ENCODE results near the gene FGF9.

DNA sequence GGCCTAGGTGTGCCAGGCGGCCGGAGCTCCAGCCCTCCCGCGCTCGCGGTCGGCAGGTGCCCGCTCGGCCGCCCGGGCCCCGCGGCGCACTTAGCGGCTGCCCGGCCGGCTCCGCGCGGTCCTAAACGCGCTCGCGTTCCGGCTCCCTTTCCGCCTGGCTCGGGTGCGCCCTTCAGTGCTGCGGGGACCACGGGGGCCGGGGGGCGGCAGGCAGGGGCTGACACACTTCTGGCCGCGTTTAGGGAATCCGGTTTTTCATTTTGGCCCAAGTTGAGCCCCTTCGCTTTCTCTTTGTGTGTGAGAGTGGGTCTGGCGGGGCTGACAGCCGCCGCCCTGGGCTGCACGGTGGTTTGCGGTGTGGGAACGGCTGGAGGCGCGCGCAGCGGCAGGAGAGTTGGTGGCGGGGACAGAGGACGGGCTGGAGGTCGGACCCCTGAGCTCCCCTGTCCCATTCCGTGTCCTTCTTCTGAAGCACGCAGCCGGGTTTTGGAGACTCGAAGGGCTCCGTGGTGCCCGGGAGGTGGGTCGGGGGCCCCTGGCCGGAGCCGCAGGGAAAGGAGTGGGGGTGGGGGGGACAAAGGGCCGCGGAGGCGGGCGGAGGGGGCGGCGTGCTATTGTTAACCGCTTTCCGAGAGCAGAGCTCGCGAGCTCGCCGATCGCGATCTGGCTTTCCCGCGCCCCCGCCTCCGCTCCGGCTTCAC, 3.1 kb downstream of the FGF9 start:
- TF ChIP-seq POLR2A (IDR thresholded peaks at IDR 0.05; ENCODE audit: low read depth, low read length) (no peak), SPI1 (IDR thresholded peaks at IDR 0.05; ENCODE audit: low read depth, low read length) (no peak), POLR2AphosphoS5 (IDR thresholded peaks at IDR 0.05; ENCODE audit: low read depth, low read length) (no peak), TAF1 (IDR thresholded peaks at IDR 0.05; ENCODE audit: low read depth, low read length) (no peak)
